ENCODE results near the gene RAX.

Gene RAX

GRCh38 chr18:59272891-59273758 lies at the start of gene RAX:
Gene RAX (minus strand): TSS chr18:59273454. CDS start chr18:59273206, 248 bp downstream.
- DNase-seq: no peak

DNA sequence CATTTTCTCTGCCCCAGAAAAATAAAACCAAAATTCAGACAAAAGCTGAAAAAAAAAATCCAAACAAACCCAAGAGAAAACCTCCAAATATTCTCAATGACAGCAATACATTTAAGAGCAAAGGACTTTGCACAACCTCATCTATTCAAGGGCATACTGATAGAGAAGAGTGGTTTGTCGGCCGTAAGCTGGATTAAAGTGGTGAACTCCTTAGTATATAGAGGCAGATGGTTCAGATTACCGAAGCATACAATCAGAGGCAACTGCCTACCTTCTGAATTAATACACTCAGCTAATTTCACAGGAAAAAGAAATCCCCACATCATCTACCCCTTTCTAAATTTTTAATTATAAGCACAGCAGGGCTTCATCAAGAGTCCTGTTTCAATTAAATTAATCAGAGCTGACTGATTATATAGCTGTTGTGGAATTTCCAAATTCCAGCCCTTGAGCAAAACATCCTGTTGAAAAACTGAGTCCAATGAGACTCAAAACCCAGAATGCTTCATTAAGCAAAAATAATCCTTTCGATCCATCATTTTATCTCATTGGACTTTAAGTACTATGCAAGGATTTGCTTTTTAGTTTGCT lies 45.3 kb upstream of the RAX start, which contains the start of gene CPLX4:
Gene CPLX4, minus strand, starts transcription at position 190 of the 591 bp plus-strand sequence. Its CDS starts 187 bp downstream, at position 3.
- DNase-seq: no peak

GRCh38 chr18:59311631-59312030 lies 38.4 kb upstream of the RAX start:
- DNase-seq: no peak

DNA sequence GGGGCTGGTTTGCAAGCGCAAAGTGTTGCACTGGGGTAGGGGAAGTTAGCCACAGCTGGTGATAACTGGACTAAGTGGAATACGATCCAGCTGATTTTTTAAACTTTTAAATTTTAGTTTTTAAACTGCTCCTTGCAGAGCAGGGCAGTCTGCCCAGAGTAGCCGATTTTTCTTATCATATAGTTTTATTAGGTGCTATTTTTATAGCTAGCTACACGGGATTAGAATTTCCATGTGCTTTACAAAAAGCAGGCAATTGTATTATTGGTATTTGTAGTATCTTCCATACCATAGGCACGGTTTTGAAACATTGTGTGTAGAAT lies 35.6 kb upstream of the RAX start:
- no peak for DNase-seq

DNA sequence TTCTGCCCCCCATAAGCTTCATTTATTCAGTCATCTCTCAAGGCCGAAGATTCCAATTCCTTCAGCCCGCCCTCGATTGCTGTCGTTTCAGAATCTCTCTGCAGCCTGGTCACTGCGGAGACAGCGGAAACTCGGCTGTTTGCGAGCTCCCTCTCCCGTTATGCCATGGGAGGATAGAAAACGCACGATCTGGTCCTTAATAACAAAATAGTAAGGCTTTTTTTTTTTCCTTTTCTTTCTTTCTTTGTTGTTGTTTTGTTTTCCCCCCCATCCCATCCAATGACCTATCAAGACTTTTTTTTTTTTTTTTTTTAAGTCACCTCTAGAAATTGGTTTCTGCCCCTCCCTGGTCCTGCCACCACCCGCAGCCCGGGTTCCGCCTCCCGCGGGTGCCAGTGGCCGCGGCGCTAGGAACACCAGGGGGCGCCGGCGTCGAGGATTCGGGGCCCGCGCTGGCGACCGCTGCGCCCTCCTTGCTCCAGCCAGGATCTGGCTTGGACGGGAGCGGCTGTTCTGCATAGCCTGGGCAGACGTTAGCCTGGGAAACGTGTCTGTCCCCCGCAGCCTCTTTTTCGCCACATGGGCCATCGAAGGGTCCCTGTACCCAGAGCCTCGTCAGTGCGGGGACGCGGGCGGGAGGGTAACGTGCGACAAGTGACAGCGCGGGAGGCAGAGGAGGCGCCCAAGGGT lies 35.1 kb upstream of the RAX start:
- DNase-seq: peak; percentile 67

DNA sequence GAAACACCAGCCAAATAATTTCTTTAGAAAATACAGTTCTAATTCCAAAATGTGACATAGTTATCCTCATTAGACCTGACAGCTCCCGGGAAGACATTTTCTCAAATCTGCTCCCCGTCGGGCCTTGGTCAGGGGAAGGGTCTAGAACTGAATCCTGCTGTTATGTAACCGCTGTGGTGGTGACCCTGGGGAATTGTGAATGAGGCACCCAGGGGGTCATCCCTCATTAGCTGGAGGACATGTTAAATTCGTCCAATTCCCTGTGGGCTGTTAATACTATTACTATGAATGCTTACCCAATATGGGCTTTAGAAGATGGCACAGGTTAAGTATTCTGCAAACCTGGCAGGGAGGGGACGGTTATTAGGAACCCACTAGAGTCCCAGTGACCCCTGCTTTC lies 33.4 kb upstream of the RAX start:
- DNase-seq: no peak

- no peak for DNase-seq
Observed at GRCh38 chr18:59305295-59305694, 32.0 kb upstream of the RAX start.

GRCh38 chr18:59303656-59304195 lies 30.5 kb upstream of the RAX start:
- DNase-seq: no peak

DNA sequence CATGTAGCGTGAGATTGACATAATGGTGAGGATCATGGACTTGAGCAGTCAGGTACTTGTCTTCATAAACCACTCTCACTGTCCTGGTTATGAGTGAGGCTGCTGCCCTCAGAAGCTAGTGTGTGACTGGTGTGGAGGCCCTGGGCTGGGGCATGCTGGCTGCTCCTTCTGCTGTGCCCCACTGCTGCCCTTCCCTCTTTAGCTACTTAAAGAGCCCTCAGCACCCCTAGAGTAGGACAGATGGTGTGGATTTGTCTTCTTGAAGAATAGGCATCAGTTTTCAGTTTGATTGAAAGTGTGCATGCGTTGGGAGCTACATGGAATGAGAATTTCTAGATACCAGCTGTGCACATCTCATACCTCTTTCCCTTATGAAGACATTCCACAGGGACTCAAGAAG lies 29.8 kb upstream of the RAX start:
- DNase-seq: no peak

DNA sequence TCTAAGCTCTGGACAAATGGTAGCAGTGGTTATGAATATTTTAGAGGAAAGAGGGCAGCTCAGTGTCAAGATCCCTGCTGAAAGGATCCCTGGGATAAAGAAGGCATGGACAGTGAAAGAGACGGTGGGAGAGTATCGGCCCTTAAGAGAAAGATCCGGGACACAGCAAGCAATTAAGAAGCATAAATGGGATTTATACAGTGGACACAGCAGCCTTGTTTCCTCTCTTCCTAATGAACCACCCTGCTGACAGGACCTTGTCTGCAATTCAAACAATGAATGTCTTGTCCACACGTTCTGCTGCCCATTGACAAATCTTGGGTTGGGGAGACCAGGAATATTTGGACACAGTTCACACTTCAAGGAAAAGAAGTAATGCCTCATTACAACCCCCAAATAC lies 28.7 kb upstream of the RAX start:
- no peak for DNase-seq

DNA sequence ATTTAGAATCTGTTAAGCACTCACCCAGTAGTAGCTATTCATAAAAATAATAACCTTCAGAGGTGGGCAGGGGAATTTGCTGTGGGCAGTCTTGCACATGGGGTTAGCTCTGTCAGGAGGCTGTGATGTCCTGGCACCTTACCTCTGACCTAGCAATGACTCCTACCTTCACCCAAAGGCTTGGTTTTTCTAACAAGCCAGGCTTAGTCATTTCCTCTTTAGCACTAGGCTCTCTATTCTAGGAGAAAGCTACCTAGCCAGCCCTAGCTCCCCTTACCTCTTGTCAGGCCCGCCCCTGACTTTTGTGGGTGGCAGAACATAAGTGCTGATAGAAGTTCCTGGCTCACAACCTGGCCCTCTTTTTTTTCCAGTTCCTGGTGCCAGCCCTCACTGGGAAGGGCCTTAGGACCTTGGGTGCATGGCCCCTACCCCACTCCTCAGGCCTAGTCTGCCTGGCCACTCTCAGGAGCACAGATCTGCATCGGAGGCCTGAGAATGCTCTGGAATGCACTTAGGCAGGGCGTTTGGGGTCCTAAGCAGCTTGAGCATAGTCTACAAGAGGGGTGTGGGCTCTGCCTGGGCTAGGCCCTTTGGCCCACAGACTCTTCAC lies 27.5 kb upstream of the RAX start:
- DNase-seq: no peak

DNA sequence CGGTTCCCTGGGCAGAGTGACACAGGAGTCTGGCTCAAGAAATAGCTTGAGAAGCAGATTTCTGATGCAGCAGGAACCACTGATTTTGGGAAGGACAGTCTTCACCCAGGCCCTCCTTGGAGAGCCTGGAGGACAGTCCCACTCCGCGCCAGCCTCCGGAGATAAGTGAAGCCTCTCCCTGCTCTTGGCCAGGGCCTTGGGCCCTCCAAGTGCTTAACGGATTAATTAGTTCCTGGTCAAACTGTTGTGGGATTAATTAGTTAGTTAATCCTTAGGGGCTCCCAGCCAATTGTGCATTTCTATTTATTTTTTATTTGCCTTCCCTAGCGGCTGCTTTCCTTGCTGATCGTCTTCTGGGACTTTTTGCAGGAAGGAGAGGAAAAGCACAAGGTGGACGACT lies 25.6 kb upstream of the RAX start:
- DNase-seq: no peak

DNA sequence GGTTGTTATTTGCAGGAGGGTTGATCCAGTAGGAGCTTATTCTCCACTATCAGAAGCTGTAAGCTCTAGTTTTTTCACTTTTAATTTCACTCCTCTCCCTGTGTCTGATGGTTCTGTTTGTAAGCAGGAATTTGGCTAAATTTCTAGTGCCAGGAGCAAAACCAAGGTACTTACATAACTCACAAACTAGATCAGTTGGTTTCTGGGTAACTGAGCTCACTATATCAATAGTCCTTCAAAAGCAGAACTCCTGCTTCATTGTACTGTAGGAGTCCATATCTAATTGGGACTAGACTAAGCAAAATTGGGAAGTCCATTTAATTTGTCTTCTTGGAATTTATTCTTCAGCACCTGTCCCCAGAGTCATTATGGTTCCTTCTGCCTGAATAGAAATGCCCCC lies 20.1 kb upstream of the RAX start:
- DNase-seq: no peak

- no peak for DNase-seq
Observed at GRCh38 chr18:59286341-59286740, 13.1 kb upstream of the RAX start.

DNA sequence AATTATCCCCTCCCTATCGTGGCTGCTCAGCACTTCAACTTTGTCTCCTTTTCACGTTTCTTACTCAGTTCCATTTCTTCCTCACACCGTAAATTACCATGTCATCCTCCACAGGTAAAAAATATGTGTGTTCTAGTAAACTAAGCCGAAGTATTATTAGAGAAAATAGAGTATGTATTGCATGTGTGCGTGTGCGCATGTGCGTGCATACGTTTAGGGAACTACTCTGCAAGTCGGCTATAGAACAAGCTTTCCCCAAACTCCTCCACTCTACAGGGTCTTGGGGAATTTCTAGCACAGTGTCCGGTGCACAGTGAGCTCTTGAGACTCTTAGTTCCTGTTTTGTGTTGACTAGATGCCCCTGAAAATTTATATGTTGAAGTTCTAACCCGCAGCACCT lies 9.1 kb upstream of the RAX start:
- DNase-seq: no peak

- no peak for DNase-seq
Observed at GRCh38 chr18:59279722-59280121, 6.5 kb upstream of the RAX start.

- no peak for DNase-seq
Observed at GRCh38 chr18:59279193-59279592, 5.9 kb upstream of the RAX start.

DNA sequence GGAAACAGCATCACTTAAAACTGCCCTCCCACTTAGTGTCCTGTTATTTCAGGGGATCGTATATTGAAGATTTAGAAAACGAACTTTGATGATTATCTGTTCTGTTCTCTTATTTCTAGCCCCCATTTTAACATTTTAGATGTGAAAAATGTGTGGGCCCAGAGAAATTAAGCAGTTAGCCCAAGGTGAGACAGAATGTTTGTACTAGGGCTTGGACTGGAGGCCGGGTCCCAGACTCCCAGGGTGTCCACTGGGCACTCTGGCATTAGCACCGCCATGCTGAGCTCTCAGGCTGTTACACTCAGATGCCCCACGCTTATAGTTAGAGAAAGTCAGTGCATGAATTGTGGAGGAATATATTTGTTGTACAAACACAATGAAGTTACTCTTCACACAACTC lies 5.5 kb upstream of the RAX start:
- DNase-seq: no peak

GRCh38 chr18:59276047-59276446 lies 2.8 kb upstream of the RAX start:
- DNase-seq: no peak

- DNase-seq: no peak
Observed at GRCh38 chr18:59275406-59275949, 2.2 kb upstream of the RAX start.

GRCh38 chr18:59274533-59274928 lies 1.3 kb upstream of the RAX start:
- no peak for DNase-seq

- no peak for DNase-seq
Observed at GRCh38 chr18:59273759-59274532, 692 bp upstream of the RAX start.

Measured in SHP77 treated with DMSO at 0.1 percent for 48 hours (cell line).